ENCODE results near the gene FZD8.

The FZD8 gene

DNA sequence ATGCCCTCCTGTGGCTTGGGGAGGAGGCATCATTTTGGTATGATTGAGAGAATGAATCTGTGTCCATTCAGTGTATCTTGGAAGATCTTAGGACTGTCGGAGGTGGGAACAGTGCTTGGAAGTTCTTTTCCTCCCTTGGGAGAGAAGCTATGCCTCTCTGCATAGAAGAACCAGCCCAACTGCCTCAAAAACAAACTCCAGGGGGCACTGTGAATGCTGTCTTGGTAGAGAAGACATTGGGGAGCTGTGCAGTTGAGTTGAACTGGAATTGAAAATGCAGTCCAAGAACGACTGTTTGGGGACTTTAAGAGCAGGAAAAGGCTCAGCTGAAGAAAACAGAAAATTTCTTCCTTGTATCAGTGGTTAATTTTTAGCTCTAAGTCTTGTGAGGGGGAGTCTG is 41.9 kb downstream of the FZD8 start:
- DNase-seq, result no peak

DNA sequence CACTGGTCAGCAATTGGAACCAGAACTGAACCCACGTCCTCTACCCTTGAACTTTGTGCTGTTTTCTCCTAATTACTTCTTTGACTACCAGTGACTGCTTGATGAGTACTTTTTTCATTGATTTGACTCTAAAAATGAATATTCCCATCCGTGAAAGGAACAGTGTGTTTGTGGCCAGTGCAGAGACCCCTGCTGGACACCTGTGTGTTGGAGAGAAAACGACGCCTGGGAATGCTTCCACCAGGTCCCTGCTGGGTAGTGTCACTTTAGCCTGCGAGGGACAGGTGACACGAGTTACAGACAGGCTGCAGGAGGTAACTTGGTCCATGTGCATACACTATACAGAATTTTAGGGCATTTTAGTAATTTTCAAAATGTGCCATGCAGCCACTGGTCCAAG is 43.7 kb downstream of the FZD8 start:
- no peak for DNase-seq

DNA sequence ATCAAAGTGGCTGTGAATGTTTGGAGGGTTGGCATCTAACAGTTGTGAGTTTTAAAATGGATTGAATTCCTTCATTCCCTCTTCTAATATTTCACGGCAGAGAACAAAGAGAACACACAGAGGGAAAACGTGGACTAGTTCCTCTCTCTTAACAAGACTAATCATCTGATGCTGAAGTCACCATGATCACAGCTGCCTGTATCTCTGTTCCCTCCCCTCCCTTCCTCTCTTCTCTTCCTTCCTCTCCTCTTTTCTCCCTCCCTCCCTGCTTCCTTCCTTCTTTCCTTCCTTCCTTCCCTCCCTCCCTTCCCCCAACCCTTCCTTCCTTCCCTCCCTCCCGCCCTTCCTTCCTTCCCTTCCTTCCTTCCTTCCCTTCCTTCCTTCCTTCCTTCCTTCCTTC is 47.0 kb downstream of the FZD8 start:
- no peak for DNase-seq

DNA sequence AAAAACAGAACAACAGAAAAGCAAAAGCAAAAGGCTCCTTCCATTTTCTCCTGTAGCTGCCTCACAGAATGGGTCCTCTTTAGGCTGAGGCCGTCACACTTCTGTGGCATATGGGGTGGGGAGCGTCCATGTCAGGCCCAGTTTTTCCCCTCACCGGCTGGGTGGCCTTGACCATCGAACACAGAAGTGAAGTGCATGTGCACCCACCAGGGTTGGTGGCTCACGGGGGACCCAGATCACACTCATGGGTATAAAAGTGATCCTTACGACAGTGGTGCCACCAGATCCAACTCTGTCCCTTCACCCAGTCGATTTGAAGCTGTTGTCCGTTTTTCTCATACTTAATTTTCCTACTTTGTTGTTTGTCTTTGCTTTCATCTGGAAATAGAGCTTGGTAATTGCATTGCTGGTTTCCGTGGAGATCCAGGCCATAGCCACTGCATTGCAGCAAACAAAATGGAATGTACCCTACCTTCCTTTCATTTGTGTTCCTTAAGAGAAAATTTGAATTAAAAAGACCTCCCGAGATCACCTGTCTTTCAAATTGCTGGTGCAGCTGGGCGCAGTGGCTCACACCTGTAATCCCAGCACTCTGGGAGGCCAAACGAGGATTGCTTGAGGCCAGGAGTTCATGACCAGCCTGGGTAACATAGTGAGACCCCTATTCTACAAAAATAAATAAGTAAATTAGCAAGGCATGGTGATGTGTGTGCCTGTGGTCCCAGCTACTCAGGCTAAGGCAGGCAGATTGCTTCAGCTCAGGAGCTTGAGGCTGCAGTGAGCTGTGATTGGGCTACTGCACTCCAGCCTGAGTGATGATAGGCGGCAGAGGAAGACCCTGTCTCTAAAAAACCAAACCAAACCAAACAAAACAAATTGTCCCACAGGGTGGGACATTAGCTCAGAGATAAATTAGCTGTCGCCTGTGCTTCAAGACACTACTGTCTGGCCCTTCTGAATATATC is 47.7 kb downstream of the FZD8 start:
- no peak for DNase-seq

DNA sequence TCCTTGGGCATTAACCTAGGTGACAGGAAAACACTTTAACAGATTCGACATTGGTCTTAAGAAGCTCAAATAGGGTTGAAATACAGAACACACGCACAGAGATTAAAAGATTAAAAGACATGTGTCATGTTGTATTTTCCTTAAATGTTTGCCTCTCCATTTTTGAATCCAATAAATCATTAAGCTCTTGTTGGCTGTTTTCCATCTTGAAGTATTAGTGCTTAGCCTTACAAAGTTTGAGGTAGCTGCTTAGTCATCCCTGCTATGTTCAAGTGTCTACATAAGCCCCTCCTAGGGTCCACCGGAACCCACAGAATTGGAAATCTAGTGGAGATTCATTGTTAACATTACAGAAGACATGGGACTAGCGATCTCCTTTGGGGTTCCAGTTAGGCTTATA is 49.7 kb downstream of the FZD8 start:
- no peak for DNase-seq

DNA sequence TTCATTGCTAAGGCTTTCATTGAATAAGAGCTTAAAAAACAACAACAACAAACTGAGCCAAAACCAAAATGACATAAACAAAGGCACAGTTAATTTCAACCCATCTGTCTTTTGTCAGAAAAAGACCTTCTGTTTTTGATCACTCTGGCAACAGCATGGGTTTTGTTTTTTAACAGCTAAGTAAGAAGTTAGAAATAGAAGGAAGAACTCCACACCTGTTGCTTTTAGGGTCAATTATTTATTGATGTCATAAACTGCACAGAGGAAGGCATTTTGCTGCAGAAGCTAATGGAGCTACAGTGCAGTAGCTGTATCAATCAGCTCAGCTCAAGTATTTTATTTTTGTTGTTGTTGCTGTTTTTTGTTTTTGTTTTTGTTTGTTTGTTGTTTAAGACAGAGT is 53.3 kb downstream of the FZD8 start:
- DNase-seq, result no peak
